ENCODE measurements around the gene SUSD4.

- TF ChIP-seq POLR2A (IDR thresholded peaks at IDR 0.05; ENCODE audit: low read length) (no peak), GATA1 (IDR thresholded peaks at IDR 0.05; ENCODE audit: low read depth, low read length) (no peak)
Observed at GRCh38 chr1:223276029-223276428, 87.9 kb downstream of the SUSD4 start.

All from erythroblast (primary cell).